Stimulated activated CD4-positive, alpha-beta T cell treated with anti-CD3 and anti-CD28 coated beads, Interleukin-1b, Interleukin-23, amount 100 ng/mL, for 48 hours (primary cell): ENCODE measurements around the gene CLDN7.

Source experiments
- DNase-seq: peaks from one replicate; pipeline ENCODE4 v3.0.0-alpha.2; 2020

Gene CLDN7, protein sequence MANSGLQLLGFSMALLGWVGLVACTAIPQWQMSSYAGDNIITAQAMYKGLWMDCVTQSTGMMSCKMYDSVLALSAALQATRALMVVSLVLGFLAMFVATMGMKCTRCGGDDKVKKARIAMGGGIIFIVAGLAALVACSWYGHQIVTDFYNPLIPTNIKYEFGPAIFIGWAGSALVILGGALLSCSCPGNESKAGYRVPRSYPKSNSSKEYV

DNA sequence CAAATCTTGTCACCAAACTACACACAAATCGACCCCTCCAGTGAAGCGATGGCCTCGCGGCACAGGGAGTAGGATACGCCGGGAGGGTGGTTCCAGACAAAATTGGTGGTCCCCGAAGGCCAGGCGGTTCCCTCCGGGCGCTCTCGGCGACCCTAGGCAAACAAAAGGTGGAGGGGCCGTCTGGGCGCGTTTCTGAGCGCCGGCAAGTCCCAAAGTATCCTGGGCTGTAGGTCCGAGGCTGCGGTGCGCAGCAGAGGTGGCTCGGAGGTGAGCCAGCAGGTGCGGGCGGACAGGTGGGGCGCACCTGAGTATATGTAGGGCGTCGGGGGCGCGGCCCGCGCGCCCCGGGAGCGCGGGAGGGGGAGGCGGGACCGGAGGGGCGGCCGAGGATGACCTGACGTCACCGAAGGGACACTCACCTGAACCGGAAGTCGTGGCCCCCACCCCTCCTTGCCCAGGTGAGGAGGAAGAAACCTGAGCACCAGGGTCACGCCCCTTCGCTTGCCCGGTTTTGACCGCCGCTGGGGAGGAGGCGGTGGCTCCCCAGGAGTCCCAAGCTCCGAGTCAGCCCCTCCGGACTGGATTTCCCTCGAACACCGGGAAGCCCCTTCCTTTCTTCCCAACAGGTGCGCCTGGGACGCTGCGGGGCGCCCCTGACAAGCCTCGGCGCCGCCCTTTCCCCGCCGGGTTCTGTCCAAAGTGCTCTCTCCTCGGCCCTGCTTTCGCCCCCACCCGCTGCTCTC lies at the start of gene CLDN7:
Gene CLDN7 (minus strand): TSS at position 287 of the 743 bp plus-strand sequence. CDS start 435 bp downstream, outside the sequence.
- DNase-seq, result no peak

DNA sequence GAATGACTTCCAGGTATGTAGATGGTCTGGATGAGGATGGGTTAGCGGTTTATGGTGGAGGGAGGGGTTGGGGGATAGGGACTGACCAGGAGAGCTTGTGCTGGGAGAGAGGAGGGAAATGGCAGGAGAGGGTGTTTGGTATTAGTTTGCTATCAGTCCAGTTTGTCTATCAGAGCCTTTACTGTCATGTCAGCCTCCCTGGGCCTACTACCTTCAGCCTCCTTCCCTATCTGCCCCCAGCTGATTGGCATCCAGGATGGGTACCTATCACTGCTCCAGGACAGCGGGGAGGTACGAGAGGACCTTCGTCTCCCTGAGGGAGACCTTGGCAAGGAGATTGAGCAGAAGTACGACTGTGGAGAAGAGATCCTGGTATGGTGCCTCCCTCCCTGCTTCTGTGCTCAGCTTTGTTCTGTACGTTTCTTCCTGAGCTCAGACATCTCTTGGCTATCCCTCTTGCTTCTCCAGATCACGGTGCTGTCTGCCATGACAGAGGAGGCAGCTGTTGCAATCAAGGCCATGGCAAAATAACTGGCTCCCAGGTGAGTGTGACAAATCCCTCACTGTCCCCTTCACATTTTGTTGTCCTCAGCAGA lies 48.9 kb upstream of the CLDN7 start:
- DNase-seq, result no peak

DNA sequence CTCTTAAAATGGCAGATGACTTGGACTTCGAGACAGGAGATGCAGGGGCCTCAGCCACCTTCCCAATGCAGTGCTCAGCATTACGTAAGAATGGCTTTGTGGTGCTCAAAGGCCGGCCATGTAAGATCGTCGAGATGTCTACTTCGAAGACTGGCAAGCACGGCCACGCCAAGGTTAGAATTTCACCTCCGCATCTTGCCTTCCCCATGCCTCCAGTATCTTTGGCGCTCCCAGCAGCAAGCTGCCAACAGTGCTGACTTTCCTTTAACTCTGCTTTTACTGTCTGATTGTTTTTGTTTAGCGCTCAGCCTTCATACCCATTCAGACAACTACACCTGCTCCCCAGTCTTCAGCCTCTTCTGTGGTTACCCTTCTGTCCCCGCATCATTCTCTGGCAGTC lies 47.4 kb upstream of the CLDN7 start:
- DNase-seq, result no peak

- peak; percentile 86 for DNase-seq
Observed at GRCh38 chr17:7308625-7309433, 46.6 kb upstream of the CLDN7 start.

- DNase-seq, result peak; percentile 55
Observed at GRCh38 chr17:7307686-7308624, 45.7 kb upstream of the CLDN7 start.

- peak; percentile 100 for DNase-seq
Observed at GRCh38 chr17:7306911-7307685, 44.8 kb upstream of the CLDN7 start, which contains the start of gene EIF5A. EIF5A (plus strand) TSS chr17:7307628; CDS start chr17:7309636, 2,008 bp downstream.

DNA sequence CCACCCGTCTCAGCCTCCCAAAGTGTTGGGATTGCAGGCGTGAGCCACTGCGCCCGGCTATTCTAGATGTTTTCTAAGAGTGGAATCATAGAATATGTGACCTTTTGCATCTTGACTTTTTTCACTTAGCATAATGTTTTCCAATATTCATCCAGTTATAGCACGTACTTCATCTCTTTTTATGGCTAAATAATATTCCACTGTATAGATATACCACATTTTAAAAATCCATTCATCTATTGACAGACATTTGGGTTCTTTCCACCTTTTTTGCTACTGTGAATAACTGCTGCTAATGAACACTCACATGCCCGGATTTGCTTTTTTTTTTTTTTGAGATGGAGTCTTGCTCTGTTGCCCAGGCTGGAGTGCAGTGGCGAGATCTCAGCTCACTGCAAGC lies 41.9 kb upstream of the CLDN7 start:
- DNase-seq, result no peak

GRCh38 chr17:7296189-7296861 lies 34.0 kb upstream of the CLDN7 start:
- DNase-seq, result peak; percentile 59

DNA sequence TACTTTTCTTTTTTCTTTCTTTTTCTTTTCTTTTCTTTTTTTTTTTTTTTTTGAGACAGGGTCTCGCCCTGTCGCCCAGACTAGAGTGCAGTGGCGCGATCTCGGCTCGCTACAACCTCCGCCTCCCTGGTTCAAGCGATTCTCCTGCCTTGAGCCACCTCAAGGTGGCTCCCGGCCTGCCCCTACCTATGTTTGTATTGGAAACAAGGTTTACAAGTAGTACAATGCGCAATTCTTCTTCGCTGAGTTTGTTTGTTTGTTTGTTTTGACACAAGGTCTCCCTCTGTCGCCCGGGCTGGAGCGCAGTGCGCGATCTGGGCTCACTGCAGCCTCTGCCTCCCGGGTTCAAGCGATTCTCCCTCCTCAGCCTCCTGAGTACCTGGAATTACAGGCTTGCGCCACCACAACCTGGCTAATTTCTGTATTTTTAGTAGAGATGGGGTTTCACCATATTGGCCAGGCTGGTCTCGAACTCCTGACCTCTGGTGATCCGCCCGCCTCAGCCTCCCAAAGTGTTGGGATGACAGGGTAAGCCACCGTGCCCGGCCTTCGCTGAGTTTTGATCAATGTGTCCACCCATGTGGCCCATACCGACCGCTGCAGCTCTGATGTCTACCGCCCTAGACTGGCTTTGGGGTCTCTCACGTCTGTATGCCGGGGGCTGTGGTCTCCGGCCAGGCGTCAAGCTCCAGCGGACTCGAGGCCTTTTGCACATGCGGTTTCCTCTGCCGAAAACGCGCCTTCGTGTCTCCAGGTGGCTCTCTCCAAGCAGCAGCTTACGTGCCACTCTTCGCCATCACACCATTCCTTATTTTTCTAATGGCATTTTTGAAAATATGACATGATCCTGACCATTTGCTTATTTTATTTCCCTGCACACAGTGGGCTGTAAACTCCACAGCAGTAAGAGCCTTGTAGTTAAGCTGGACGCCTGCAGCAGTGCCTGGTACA lies 33.2 kb upstream of the CLDN7 start:
- no peak for DNase-seq

DNA sequence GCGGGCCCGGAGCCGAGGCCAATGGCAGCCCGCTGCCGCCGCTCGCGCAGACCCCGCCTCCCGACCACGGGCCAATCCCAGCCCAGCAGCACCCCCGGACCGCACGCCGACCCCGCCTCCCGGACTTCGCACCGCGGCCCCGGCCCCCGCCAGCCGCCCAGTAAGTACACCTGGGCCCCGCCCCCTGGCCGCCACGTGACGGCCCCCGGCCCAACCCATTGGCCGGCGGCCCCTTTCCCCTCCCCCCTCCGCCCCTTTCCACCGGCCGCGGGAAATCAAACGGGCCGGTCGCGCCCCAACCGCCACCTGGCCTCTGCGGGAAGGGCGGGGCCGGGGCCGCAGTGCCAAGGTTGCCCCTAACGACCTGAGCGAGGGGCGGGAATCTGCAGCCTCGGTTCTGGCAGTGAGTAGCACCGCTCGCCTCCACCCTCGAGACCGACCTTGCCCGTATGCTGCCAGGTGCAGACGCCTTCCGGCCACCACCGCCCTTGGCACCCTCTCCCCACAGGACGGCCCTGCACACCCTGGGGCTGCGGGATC lies 32.4 kb upstream of the CLDN7 start, which contains the start of gene YBX2:
Gene YBX2 (minus strand): TSS at position 26 of the 540 bp plus-strand sequence. CDS start 139 bp downstream, outside the sequence.
- DNase-seq, result peak; percentile 86

DNA sequence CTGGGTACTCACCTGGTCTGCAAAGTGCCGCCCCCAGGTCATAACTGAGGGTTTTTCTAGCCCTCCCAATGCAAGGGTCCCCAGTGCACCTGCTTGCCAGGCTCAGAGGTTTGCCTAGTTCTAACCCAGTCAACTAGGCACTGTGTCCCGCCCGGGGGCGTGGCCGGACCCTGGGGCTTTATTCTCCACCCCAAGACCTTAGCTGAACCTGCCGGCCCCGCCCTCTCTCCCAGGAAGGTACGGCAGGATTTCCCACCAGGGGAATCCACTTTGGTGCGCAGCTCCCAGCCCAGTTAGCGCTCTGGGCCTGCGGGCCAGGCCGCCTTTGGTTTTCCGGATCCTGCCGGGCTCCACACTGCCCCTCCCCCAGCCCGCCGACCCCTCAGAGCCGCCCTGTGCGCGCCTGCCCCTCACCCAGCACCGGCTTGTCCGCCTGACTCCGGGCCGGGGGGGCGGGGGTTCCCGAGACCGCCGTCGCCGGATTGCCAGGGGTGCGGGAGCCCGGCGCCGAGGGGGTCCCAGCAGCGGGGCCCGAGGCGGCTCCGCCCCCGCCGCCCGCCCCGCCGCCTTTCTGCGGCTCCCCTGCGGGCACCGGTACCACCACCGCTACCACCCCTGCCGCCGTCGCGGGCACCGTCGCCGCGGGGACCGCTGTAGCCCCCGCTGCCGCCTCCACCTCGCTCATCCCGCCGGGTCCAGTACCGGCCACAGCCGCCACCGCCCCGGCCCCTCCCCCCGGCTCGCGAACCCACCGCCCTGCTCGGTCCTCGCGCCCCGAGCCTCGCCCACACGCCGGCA lies 31.7 kb upstream of the CLDN7 start:
- no peak for DNase-seq

GRCh38 chr17:7293159-7293558 lies 30.9 kb upstream of the CLDN7 start:
- no peak for DNase-seq

DNA sequence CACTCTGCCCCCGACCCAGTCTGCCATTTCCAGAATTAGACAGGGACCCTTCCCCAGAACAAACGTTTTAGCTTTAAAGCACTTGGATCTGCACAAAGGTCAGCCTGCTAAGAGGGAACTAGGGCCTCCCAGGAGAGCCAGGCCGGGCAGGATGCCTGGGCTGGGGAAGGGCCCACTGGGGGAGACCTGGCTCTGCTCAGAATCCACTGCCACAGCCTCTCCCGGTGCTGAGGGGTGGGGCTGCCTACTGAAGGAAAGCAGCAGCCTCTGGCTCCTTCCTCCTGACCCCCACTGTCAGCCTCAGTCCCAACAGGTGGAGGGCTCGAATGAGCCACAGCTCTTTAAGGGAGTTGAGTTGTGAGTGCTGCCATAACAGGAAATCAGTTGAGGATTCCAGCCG lies 30.5 kb upstream of the CLDN7 start:
- no peak for DNase-seq

DNA sequence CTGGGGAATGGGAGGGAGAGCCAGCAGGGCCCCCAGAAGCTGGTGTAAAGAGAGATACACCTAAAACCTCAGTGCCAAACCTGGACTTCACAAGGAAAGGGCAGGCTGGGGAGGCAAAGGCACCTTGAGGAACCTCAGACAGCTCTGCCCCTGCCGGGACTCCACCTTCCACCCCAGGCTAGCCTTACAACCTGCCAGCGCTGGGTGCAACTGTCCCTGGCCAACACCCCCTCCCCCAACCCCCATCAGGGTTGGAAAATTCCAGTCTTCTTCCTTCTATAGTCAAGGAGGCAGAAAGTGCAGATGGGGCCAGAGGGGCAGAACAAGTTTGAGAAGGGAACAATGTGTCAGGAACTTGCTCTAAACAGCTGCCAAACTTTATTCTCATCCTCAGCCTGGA lies 29.9 kb upstream of the CLDN7 start:
- DNase-seq, result no peak

GRCh38 chr17:7290685-7291084 lies 28.4 kb upstream of the CLDN7 start:
- DNase-seq, result no peak

GRCh38 chr17:7290166-7290565 lies 27.9 kb upstream of the CLDN7 start:
- no peak for DNase-seq

DNA sequence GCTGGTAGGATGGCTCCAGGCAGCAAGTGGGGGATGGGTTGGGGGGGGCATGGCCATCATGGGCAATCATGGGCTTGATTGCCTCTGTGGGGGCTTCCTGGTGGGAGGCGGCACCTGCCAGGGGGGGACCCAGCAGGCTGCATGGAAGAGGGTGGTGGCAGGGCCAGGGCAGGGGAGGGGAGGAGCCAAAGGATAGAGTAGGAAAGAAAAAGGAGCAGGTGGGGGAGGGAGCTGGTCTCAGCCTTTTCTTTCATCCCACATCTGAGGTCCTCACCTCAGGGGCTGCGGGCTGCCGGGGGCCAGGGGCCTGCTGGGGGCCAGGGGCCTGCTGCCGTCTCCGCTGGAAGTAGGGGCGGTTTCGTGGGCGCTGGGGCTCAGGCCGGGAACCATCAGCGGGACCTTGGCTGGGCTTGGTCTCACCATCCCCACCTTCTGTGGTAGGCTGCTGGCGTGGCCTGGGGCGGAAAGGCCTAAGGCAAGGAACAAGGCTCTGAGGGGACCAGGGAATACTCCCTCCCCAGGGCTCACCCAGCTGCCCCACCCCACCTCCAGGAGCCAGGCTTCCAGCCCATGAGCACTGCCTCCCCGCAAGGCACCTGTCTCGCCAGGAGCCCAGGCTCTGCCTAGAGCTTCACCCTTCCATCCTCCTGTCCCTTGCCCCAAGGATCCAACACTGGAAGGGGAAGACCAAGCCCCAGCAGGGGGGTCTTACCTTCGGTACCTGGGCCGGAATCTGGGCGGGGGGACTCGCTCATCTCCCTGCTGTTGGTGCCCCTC lies 27.2 kb upstream of the CLDN7 start:
- DNase-seq, result no peak
